Peyer's patch (tissue), 4 donors: ENCODE data around the gene PDE4C.

ENCODE experiments used
- CTCF ChIP-seq, 6 experiments: fragments of 450-650 bp in 4 of 6; fragments of 200-600 bp in 2 of 6; sonication (generic) in 1 of 6; IDR thresholded peaks; one replicate each; pipeline ENCODE4 v1.5.1; 2017 to 2019; ENCODE audit warnings: antibody characterized with exemption in 6 of 6, mild to moderate bottlenecking in 3 of 6, moderate library complexity in 1 of 6
- POLR2A ChIP-seq, 2 donors: fragments of 450-650 bp; IDR thresholded peaks; one replicate each; pipeline ENCODE4 v1.5.1; 2017; ENCODE audit warnings: antibody characterized with exemption in 2 of 2, mild to moderate bottlenecking in 2 of 2, moderate library complexity in 2 of 2

- peak in 3 of 6 experiments; percentile 26 to 36 (median 27) for TF ChIP-seq CTCF (IDR thresholded peaks at IDR 0.05)
- peak; percentile 23 to 66 for TF ChIP-seq POLR2A (IDR thresholded peaks at IDR 0.05)
These were observed 48.6 kb upstream of the PDE4C start for GRCh38 chr19:18274781-18275356.
